Ishikawa (cell line): ENCODE measurements around the gene PKD2L2.

Experiments
- CEBPB ChIP-seq: IDR thresholded peaks from 2 replicates; pipeline ENCODE4 v1.6.1; 2012
- CREB1 ChIP-seq: IDR thresholded peaks from 2 replicates; pipeline ENCODE4 v1.6.1; 2012; ENCODE audit warnings: low read depth
- EGR1 ChIP-seq: IDR thresholded peaks from 2 replicates; pipeline ENCODE4 v1.6.1; 2012
- EP300 ChIP-seq: IDR thresholded peaks from 2 replicates; pipeline ENCODE4 v1.6.1; 2012; ENCODE audit warnings: borderline replicate concordance
- FOXM1 ChIP-seq: IDR thresholded peaks from 2 replicates; pipeline ENCODE4 v1.6.1; 2012; ENCODE audit warnings: low read depth, borderline replicate concordance
- MAX ChIP-seq: IDR thresholded peaks from 2 replicates; pipeline ENCODE4 v1.6.1; 2012
- NFIC ChIP-seq: IDR thresholded peaks from 2 replicates; pipeline ENCODE4 v1.6.1; 2012
- RAD21 ChIP-seq: IDR thresholded peaks from 2 replicates; pipeline ENCODE4 v1.6.1; 2012; ENCODE audit warnings: low read depth
- REST ChIP-seq: IDR thresholded peaks from 2 replicates; pipeline ENCODE4 v1.6.1; 2012; ENCODE audit warnings: low read depth, mild to moderate bottlenecking
- TAF1 ChIP-seq: IDR thresholded peaks from 2 replicates; pipeline ENCODE4 v1.6.1; 2012; ENCODE audit warnings: low read depth, mild to moderate bottlenecking
- TCF12 ChIP-seq: IDR thresholded peaks from 2 replicates; pipeline ENCODE4 v1.6.1; 2012; ENCODE audit warnings: low read depth
- TEAD4 ChIP-seq: IDR thresholded peaks from 2 replicates; pipeline ENCODE4 v1.6.1; 2012
- USF1 ChIP-seq: IDR thresholded peaks from 2 replicates; pipeline ENCODE4 v1.6.1; 2012
- YY1 ChIP-seq: IDR thresholded peaks from 2 replicates; pipeline ENCODE4 v1.6.1; 2012; ENCODE audit warnings: low read depth
- ZBTB7A ChIP-seq: IDR thresholded peaks from 2 replicates; pipeline ENCODE4 v1.6.1; 2012; ENCODE audit warnings: low read depth

Gene PKD2L2

GRCh38 chr5:137870647-137871339 lies 18.5 kb upstream of the PKD2L2 start:
- TF ChIP-seq NFIC (no peak), TEAD4 (no peak), FOXM1 (no peak), RAD21 (no peak), EP300 (no peak), ZBTB7A (no peak)

GRCh38 chr5:137871571-137871970 lies 17.7 kb upstream of the PKD2L2 start:
- no peak for TF ChIP-seq CREB1
- TF ChIP-seq TCF12, result no peak
- TF ChIP-seq ZBTB7A, result no peak
- TF ChIP-seq FOXM1, result no peak
- TF ChIP-seq TAF1, result no peak
- TF ChIP-seq EP300, result no peak
- TF ChIP-seq REST, result no peak

- no peak for TF ChIP-seq ZBTB7A
- no peak for TF ChIP-seq FOXM1
- no peak for TF ChIP-seq USF1
- TF ChIP-seq NFIC, result no peak
- no peak for TF ChIP-seq TEAD4
- no peak for TF ChIP-seq CREB1
- TF ChIP-seq EGR1, result no peak
- no peak for TF ChIP-seq MAX
- TF ChIP-seq REST, result no peak
Observed at GRCh38 chr5:137872466-137872865, 16.8 kb upstream of the PKD2L2 start.

GRCh38 chr5:137876101-137876500 lies 13.2 kb upstream of the PKD2L2 start:
- TF ChIP-seq CEBPB (no peak), CREB1 (no peak), REST (no peak), USF1 (no peak), RAD21 (no peak), NFIC (no peak), TCF12 (no peak), EP300 (no peak), EGR1 (no peak), TAF1 (no peak), YY1 (no peak), ZBTB7A (no peak)

GRCh38 chr5:137880313-137880712 lies 8.9 kb upstream of the PKD2L2 start:
- TF ChIP-seq CEBPB (no peak), EP300 (no peak), TAF1 (no peak), FOXM1 (no peak), REST (no peak), TCF12 (no peak), TEAD4 (no peak), USF1 (no peak), YY1 (no peak), ZBTB7A (no peak), MAX (no peak), NFIC (no peak), EGR1 (no peak), RAD21 (no peak), CREB1 (no peak)
